Gastrocnemius medialis (tissue), 4 donors: ENCODE data around the gene MPP2. TPM values are rescaled to one million over a fixed set of nuclear protein-coding genes. Genes with fewer than 3 reads are reported as not detected.

ENCODE experiments used
- ATAC-seq, 2 donors: fragments of 150-250 bp; one replicate each; pipeline ENCODE4 v1.9.1; 2016
- DNase-seq, 2 donors: peaks; one replicate each; pipeline ENCODE4 v3.0.0-alpha.2; 2019
- H3K27ac ChIP-seq, 4 donors: fragments of 200-600 bp; sonication (generic); 1 replicate in 1 of 4; 2 replicates in 3 of 4; pipeline ENCODE4 v1.5.1; 2016 to 2018; ENCODE audit warnings: mild to moderate bottlenecking in 2 of 4, moderate library complexity in 1 of 4
- H3K27me3 ChIP-seq, 3 donors: fragments of 200-600 bp; sonication (generic) in 2 of 3; 1 replicate in 1 of 3; 2 replicates in 2 of 3; pipeline versions ENCODE4 v1.5.1 to v1.6.0; 2016 to 2019; ENCODE audit warnings: mild to moderate bottlenecking in 1 of 3, moderate library complexity in 1 of 3
- H3K36me3 ChIP-seq, 2 donors: fragments of 200-600 bp; sonication (generic) in 1 of 2; one replicate each; pipeline ENCODE4 v1.5.1; 2017 to 2018
- H3K4me1 ChIP-seq, 2 donors: fragments of 200-600 bp; sonication (generic) in 1 of 2; one replicate each; pipeline ENCODE4 v1.5.1; 2016 to 2017; ENCODE audit warnings: mild to moderate bottlenecking in 2 of 2
- H3K4me3 ChIP-seq, 4 donors: fragments of 200-600 bp; sonication (generic) in 3 of 4; 1 replicate in 1 of 4; 2 replicates in 3 of 4; pipeline ENCODE4 v1.5.1; 2016 to 2019; ENCODE audit warnings: mild to moderate bottlenecking in 2 of 4
- H3K9me3 ChIP-seq, 3 donors: fragments of 200-600 bp; sonication (generic) in 2 of 3; 1 replicate in 1 of 3; 2 replicates in 2 of 3; pipeline ENCODE4 v1.5.1; 2016 to 2019
- CTCF ChIP-seq, 5 experiments: fragments of 450-650 bp in 3 of 5; fragments of 200-600 bp in 2 of 5; sonication (generic) in 2 of 5; IDR thresholded peaks in 4 of 5; conservative IDR thresholded peaks in 1 of 5; 1 replicate in 4 of 5; 2 replicates in 1 of 5; pipeline ENCODE4 v1.5.1; 2016 to 2019; ENCODE audit warnings: antibody characterized with exemption in 5 of 5, mild to moderate bottlenecking in 3 of 5, moderate library complexity in 3 of 5
- POLR2A ChIP-seq, 2 donors: fragments of 450-650 bp; IDR thresholded peaks; one replicate each; pipeline ENCODE4 v1.6.1; 2017; ENCODE audit warnings: antibody characterized with exemption in 2 of 2, mild to moderate bottlenecking in 2 of 2, moderate library complexity in 2 of 2
- in situ Hi-C, 4 donors: fragments of 200-750 bp; cut with MboI; loops; one replicate each; pipeline versions ENCODE4 v1.15.0 to v1.8.0; 2017; ENCODE audit warnings: low sequenced_read_pairs in 4 of 4
- intact Hi-C: fragments of 100-400 bp; cut with DNase I; formaldehyde crosslinking; loops from one replicate; pipeline ENCODE4 v1.15.1; 2023; ENCODE audit warnings: low total_unique reads
- total RNA-seq, 4 donors: library from RNA; depleted of rRNA; stranded (reverse); fragments of >200 nt; gene quantifications; one replicate each; pipeline versions ENCODE4 v1.1.0 to v1.2.3, GENCODE V29; 2016

Gene MPP2
- total RNA-seq, 4 donors from 2014 or later = 0.39 to 3.2 (median 2.0) TPM; not detected in 1

GRCh38 chr17:43827596-43827995, 79.7 kb downstream of the MPP2 start:
- no peak for ATAC-seq
- H3K36me3 ChIP-seq = no peaks in the 10 kb centered on the region
- TF ChIP-seq POLR2A (IDR thresholded peaks at IDR 0.05) (no peak), CTCF (IDR thresholded peaks at IDR 0.05 in 4 of 5, conservative IDR thresholded peaks at IDR 0.05 in 1 of 5) (no peak)
- H3K27ac ChIP-seq = no peak overlapping the region
- no peaks in the 10 kb centered on the region for H3K9me3 ChIP-seq
- no peak overlapping the region for H3K4me3 ChIP-seq
- intact Hi-C loops (no loop called here), in situ Hi-C loops (no loop called here)
- H3K27me3 ChIP-seq = no peaks in the 10 kb centered on the region
- DNase-seq = no peak
- H3K4me1 ChIP-seq = no peaks in the 10 kb centered on the region

GRCh38 chr17:43826206-43826605, 81.1 kb downstream of the MPP2 start:
- ATAC-seq = no peak
- H3K4me1 ChIP-seq = no peaks in the 10 kb centered on the region
- no peaks in the 10 kb centered on the region for H3K9me3 ChIP-seq
- H3K27ac ChIP-seq = no peak overlapping the region
- TF ChIP-seq CTCF (IDR thresholded peaks at IDR 0.05 in 4 of 5, conservative IDR thresholded peaks at IDR 0.05 in 1 of 5) (no peak), POLR2A (IDR thresholded peaks at IDR 0.05) (no peak)
- intact Hi-C loops (no loop called here), in situ Hi-C loops (no loop called here)
- H3K27me3 ChIP-seq = no peaks in the 10 kb centered on the region
- DNase-seq = no peak
- H3K4me3 ChIP-seq = no peak overlapping the region
- no peaks in the 10 kb centered on the region for H3K36me3 ChIP-seq

GRCh38 chr17:43825567-43825966, 81.8 kb downstream of the MPP2 start:
- intact Hi-C loops = no loop called here

More at GRCh38 chr17:43825567-43825966, 81.8 kb downstream of the MPP2 start:
- Histone ChIP-seq H3K4me3 (no peak overlapping the region), H3K36me3 (no peaks in the 10 kb centered on the region), H3K4me1 (no peaks in the 10 kb centered on the region), H3K27ac (no peak overlapping the region), H3K27me3 (no peaks in the 10 kb centered on the region), H3K9me3 (no peaks in the 10 kb centered on the region)
- in situ Hi-C loops = no loop called here
- TF ChIP-seq POLR2A (IDR thresholded peaks at IDR 0.05) = no peak
- no peak for TF ChIP-seq CTCF (IDR thresholded peaks at IDR 0.05 in 4 of 5, conservative IDR thresholded peaks at IDR 0.05 in 1 of 5)
- ATAC-seq (no peak), DNase-seq (no peak)

Other genes with a start within 250 kb of the MPP2 start
- gene MEOX1, start 245.6 kb downstream of the MPP2 start, total RNA-seq = 10 to 100 TPM in 1 of 4 donors, 1 to 10 TPM in 3; 4.0 to 12.2 (median 8.8) TPM
- gene SOST, start 148.7 kb downstream of the MPP2 start, total RNA-seq = not detected
- gene DUSP3, start 128.6 kb downstream of the MPP2 start, total RNA-seq = 100 to 1,000 TPM; 121 to 184 (median 145) TPM
- not detected for gene CFAP97D1, start 127.1 kb downstream of the MPP2 start, total RNA-seq
- gene MPP3, start 74.4 kb downstream of the MPP2 start, total RNA-seq = 1 to 10 TPM in 2 of 4 donors, under 1 TPM in 2; 0.12 to 2.4 (median 1.1) TPM
- 10 to 100 TPM; 18.4 to 28.2 (median 20.8) TPM for gene CD300LG, start 60.4 kb downstream of the MPP2 start, total RNA-seq
- gene PPY, start 34.9 kb upstream of the MPP2 start, total RNA-seq = not detected
- not detected for gene PYY, start 46.4 kb upstream of the MPP2 start, total RNA-seq
- 1 to 10 TPM in 1 of 4 donors, under 1 TPM in 3; 0.13 to 1.2 (median 0.34) TPM for gene NAGS, start 97.1 kb upstream of the MPP2 start, total RNA-seq
- 10 to 100 TPM; 28.8 to 38.3 (median 36.4) TPM for gene TMEM101, start 107.4 kb upstream of the MPP2 start, total RNA-seq
- gene LSM12, start 159.1 kb upstream of the MPP2 start, total RNA-seq = 10 to 100 TPM; 41.6 to 79.0 (median 56.5) TPM
- 10 to 100 TPM; 30.5 to 40.5 (median 36.4) TPM for gene G6PC3, start 163.2 kb upstream of the MPP2 start, total RNA-seq
- gene HDAC5, start 216.1 kb upstream of the MPP2 start, total RNA-seq = 100 to 1,000 TPM in 2 of 4 donors, 10 to 100 TPM in 2; 36.5 to 301 (median 88.0) TPM
- 1 to 10 TPM in 3 of 4 donors, under 1 TPM in 1; 0.97 to 7.4 (median 1.9) TPM for gene HROB, start 234.4 kb upstream of the MPP2 start, total RNA-seq